ENCODE results near the gene SACM1L.

Gene SACM1L

DNA sequence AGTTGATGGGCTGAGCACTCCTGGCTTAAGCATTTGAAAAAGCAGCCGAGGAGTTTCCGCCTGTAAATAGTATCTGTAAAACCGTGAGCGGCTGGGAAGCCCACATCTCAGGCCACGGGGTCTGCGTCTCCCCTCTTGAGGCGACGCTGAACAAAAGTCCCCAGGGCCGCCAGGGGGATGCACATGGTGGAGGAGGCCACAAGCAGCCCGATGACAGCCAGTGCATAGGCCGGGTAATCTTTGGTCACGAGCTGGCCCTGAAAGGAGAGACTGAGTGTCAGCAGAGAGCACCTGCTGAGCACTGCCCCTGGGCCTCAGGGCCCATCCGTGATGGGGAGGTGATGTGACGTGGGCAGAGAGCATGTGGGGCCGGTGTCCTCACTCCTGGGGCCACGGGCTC is 69.7 kb downstream of the SACM1L start:
- Histone ChIP-seq H3K79me2 (no peaks in the 10 kb centered on the region), H3K27ac (no peak overlapping the region), H3K4me3 (ENCODE audit: low read depth, low read length) (no peak overlapping the region), H3K36me3 (ENCODE audit: control insufficient read depth, insufficient read depth, low read length) (no peaks in the 10 kb centered on the region), H3K9me3 (ENCODE audit: control insufficient read depth, low read length) (no peaks in the 10 kb centered on the region), H2AFZ (no peak overlapping the region), H3K4me2 (ENCODE audit: low read length) (no peak overlapping the region), H3K27me3 (ENCODE audit: control insufficient read depth, insufficient read depth, low read length) (no peaks in the 10 kb centered on the region), H3K9ac (no peak overlapping the region), H3K4me1 (no peaks in the 10 kb centered on the region)
- TF ChIP-seq, protein P1, sequence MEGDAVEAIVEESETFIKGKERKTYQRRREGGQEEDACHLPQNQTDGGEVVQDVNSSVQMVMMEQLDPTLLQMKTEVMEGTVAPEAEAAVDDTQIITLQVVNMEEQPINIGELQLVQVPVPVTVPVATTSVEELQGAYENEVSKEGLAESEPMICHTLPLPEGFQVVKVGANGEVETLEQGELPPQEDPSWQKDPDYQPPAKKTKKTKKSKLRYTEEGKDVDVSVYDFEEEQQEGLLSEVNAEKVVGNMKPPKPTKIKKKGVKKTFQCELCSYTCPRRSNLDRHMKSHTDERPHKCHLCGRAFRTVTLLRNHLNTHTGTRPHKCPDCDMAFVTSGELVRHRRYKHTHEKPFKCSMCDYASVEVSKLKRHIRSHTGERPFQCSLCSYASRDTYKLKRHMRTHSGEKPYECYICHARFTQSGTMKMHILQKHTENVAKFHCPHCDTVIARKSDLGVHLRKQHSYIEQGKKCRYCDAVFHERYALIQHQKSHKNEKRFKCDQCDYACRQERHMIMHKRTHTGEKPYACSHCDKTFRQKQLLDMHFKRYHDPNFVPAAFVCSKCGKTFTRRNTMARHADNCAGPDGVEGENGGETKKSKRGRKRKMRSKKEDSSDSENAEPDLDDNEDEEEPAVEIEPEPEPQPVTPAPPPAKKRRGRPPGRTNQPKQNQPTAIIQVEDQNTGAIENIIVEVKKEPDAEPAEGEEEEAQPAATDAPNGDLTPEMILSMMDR (IDR thresholded peaks at IDR 0.05): no peak

DNA sequence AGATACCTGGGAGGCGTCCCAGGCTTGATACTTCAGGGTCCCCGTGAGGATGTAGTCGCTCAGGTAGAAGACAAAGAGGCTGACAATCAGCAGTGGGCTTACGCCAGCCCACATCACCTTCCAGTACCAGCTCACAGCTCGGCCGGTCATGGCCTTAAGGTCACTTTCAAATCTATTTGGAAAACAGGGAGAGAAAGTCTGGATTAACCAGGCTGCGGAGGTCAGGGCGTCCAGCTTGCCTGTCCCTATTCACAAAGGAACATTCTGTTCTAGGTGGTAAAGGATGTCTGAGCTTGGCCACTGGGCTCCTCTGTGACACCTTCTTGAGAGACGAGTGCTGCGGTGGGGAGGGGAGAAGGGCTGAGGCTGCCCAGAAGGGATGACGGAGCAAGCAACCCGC is 70.7 kb downstream of the SACM1L start:
- TF ChIP-seq, protein P1 (IDR thresholded peaks at IDR 0.05): no peak
- no peak overlapping the region for H2AFZ ChIP-seq
- no peaks in the 10 kb centered on the region for H3K79me2 ChIP-seq
- no peak overlapping the region for H3K4me2 ChIP-seq (ENCODE audit: low read length)
- H3K27ac ChIP-seq: no peak overlapping the region
- H3K9ac ChIP-seq: no peak overlapping the region
- no peaks in the 10 kb centered on the region for H3K9me3 ChIP-seq (ENCODE audit: control insufficient read depth, low read length)
- no peaks in the 10 kb centered on the region for H3K27me3 ChIP-seq (ENCODE audit: control insufficient read depth, insufficient read depth, low read length)
- no peaks in the 10 kb centered on the region for H3K36me3 ChIP-seq (ENCODE audit: control insufficient read depth, insufficient read depth, low read length)
- no peak overlapping the region for H3K4me3 ChIP-seq (ENCODE audit: low read depth, low read length)
- H3K4me1 ChIP-seq: no peaks in the 10 kb centered on the region

DNA sequence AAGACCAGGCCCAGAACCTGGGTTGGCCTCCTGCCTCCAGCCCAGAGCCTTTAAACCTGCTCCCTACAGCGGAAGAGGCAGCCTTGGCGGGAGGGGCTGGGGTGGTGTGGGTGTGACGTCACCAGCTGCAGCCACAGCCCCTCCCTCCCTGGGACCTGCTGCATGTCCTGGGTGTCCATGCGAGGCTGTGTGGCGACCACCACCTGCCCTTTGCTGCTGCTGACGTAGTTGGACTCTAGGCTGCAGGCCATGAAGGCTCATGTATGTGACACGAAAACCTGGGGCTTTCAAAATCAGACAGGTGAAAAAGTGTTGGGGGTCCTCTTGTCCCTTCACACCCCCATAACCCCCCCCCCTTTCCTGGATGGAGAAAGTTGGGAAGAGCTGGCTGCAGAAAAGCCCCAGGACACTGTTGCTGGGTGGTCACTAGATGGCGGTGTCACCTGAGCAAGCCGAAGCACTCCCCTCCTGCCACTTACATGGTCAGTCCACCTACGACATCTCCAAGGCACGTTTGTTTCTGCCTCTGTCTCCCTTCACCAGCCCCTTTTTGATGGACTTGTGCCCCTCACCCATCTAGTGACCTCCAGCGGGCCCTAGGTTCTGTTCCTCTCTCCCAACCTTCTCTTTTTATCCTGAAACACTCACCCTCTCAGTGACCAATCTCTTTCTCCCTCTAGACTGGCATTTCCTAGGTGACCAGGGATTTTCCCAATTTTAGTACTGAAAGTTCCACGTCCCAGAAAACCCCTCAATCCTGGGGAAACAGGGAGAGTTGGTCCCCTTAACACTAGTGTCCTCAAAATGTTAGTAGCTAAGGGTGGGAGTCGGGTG is 71.9 kb downstream of the SACM1L start:
- Histone ChIP-seq H3K27ac (no peak overlapping the region), H3K9me3 (ENCODE audit: control insufficient read depth, low read length) (no peaks in the 10 kb centered on the region), H3K4me1 (no peaks in the 10 kb centered on the region), H2AFZ (peak overlapping the region; percentile 59), H3K27me3 (ENCODE audit: control insufficient read depth, insufficient read depth, low read length) (no peaks in the 10 kb centered on the region), H3K4me2 (ENCODE audit: low read length) (no peak overlapping the region), H3K9ac (no peak overlapping the region), H3K4me3 (ENCODE audit: low read depth, low read length) (no peak overlapping the region), H3K79me2 (no peaks in the 10 kb centered on the region), H3K36me3 (ENCODE audit: control insufficient read depth, insufficient read depth, low read length) (no peaks in the 10 kb centered on the region)
- TF ChIP-seq, protein P1 (IDR thresholded peaks at IDR 0.05): peak; percentile 55

DNA sequence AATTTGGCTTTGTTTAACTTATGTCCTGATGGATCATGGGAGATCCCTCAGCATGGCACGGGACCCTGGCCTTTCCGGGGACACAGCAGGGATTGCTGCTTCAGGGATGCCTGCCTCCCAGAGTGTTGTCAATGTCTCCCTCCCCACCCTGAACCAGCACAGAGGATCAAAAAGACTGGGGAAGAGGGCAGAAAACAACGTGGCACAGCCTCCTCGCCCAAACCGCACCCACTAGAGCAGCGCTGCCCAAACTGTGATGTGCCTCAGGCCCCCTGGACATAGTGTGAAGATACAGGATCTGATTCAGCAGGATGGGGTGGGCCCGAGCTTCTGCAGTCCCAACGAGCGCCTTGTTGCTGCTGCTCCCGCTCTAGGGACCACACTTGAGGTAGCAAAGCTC is 72.6 kb downstream of the SACM1L start:
- Histone ChIP-seq H3K9me3 (ENCODE audit: control insufficient read depth, low read length) (no peaks in the 10 kb centered on the region), H3K27me3 (ENCODE audit: control insufficient read depth, insufficient read depth, low read length) (no peaks in the 10 kb centered on the region), H3K79me2 (no peaks in the 10 kb centered on the region), H3K4me1 (no peaks in the 10 kb centered on the region), H3K9ac (no peak overlapping the region), H3K4me3 (ENCODE audit: low read depth, low read length) (no peak overlapping the region), H3K4me2 (ENCODE audit: low read length) (no peak overlapping the region), H3K36me3 (ENCODE audit: control insufficient read depth, insufficient read depth, low read length) (no peaks in the 10 kb centered on the region), H3K27ac (no peak overlapping the region), H2AFZ (no peak overlapping the region)
- TF ChIP-seq, protein P1 (IDR thresholded peaks at IDR 0.05): no peak
